Amniotic stem cell (primary cell): Measurements from ENCODE around the gene AMN1.
"Not testable (repeated sequence)": the region's sequence is repeated elsewhere in the genome, so short reads cannot be mapped to it uniquely, and the experiment has no call there.

Source experiments
- DNase-seq: peaks from one replicate; lab custom pipeline; 2025; lab: John Stamatoyannopoulos, UW

Gene AMN1

GRCh38 chr12:31732926-31733548, 4.2 kb upstream of the AMN1 start:
- DNase-seq, result peak; percentile 11

- DNase-seq, result not testable (repeated sequence)
Measured at GRCh38 chr12:31731203-31731602, 2.4 kb upstream of the AMN1 start.

- no peak for DNase-seq
Measured at GRCh38 chr12:31729705-31730104, 884 bp upstream of the AMN1 start.

- DNase-seq, result no peak
Measured at GRCh38 chr12:31728289-31728916, 418 bp downstream of the AMN1 start.

- no peak for DNase-seq
Measured at GRCh38 chr12:31727192-31727591, 1.6 kb downstream of the AMN1 start.

GRCh38 chr12:31726575-31726974, 2.2 kb downstream of the AMN1 start:
- DNase-seq, result no peak

- DNase-seq, result no peak
Measured at GRCh38 chr12:31724557-31724956, 4.3 kb downstream of the AMN1 start.

- no peak for DNase-seq
Measured at GRCh38 chr12:31722580-31722979, 6.2 kb downstream of the AMN1 start.

- DNase-seq, result not testable (repeated sequence)
Measured at GRCh38 chr12:31718542-31719198, 10.2 kb downstream of the AMN1 start.

- DNase-seq, result not testable (repeated sequence)
Measured at GRCh38 chr12:31716998-31717397, 11.8 kb downstream of the AMN1 start.

GRCh38 chr12:31715283-31715825, 13.5 kb downstream of the AMN1 start:
- no peak for DNase-seq

- DNase-seq, result no peak
Measured at GRCh38 chr12:31714406-31715271, 14.2 kb downstream of the AMN1 start.

GRCh38 chr12:31712877-31713276, 15.9 kb downstream of the AMN1 start:
- no peak for DNase-seq

GRCh38 chr12:31710021-31710818, 18.6 kb downstream of the AMN1 start:
- DNase-seq, result no peak

- not testable (repeated sequence) for DNase-seq
Measured at GRCh38 chr12:31708118-31708517, 20.7 kb downstream of the AMN1 start.

GRCh38 chr12:31705621-31706020, 23.2 kb downstream of the AMN1 start:
- no peak for DNase-seq

GRCh38 chr12:31702047-31702446, 26.8 kb downstream of the AMN1 start:
- DNase-seq, result no peak

- DNase-seq, result not testable (repeated sequence)
Measured at GRCh38 chr12:31689921-31690320, 38.9 kb downstream of the AMN1 start.

- no peak for DNase-seq
Measured at GRCh38 chr12:31687101-31687527, 41.7 kb downstream of the AMN1 start.

- DNase-seq, result no peak
Measured at GRCh38 chr12:31685801-31686200, 43.0 kb downstream of the AMN1 start.
